Calu3 (cell line): Measurements from ENCODE around the gene H2AZ1. TPM values are rescaled to one million over a fixed set of nuclear protein-coding genes. Genes with fewer than 3 reads are reported as not detected.

ENCODE experiments used
- Bru-seq: library from RNA; stranded (reverse); fragments of 400-500 nt; gene quantifications from one replicate; lab custom pipeline; 2021; lab: Mats Ljungman, UMichigan
- BruChase-seq, 2 experiments: library from RNA; stranded (reverse); fragments of 400-500 nt; gene quantifications; one replicate each; lab custom pipeline; 2021; lab: Mats Ljungman, UMichigan
- BruUV-seq: library from RNA; stranded (reverse); fragments of 400-500 nt; replicated peaks from 2 replicates; lab custom pipeline; 2021; lab: Mats Ljungman, UMichigan
- CTCF ChIA-PET: fragments of 300-600 bp; sonication (Branson Sonifier 250); formaldehyde crosslinking; loops from one replicate; lab custom pipeline; 2022; ENCODE audit warnings: antibody characterized with exemption; lab: Charles Lee
- DNase-seq: peaks from one replicate; pipeline ENCODE4 v3.0.0; 2022
- H3K27ac Mint-ChIP-seq: one replicate; pipeline ENCODE4 v1.8.0; 2022; ENCODE audit warnings: mixed read lengths; ENCODE audit not compliant: unreplicated experiment
- H3K27me3 Mint-ChIP-seq: one replicate; pipeline ENCODE4 v1.8.0; 2022; ENCODE audit warnings: mixed read lengths; ENCODE audit not compliant: unreplicated experiment
- H3K36me3 Mint-ChIP-seq: one replicate; pipeline ENCODE4 v1.8.0; 2022; ENCODE audit warnings: mild to moderate bottlenecking, moderate library complexity, mixed read lengths; ENCODE audit not compliant: insufficient read depth, unreplicated experiment
- H3K4me1 Mint-ChIP-seq: one replicate; pipeline ENCODE4 v1.8.0; 2022; ENCODE audit warnings: mild to moderate bottlenecking, low read depth, mixed read lengths; ENCODE audit not compliant: unreplicated experiment
- H3K4me3 Mint-ChIP-seq: one replicate; pipeline ENCODE4 v1.8.0; 2022; ENCODE audit warnings: mild to moderate bottlenecking, low read depth, moderate library complexity, mixed read lengths; ENCODE audit not compliant: unreplicated experiment
- H3K9me3 Mint-ChIP-seq: one replicate; pipeline ENCODE4 v1.8.0; 2022; ENCODE audit warnings: low read depth, mixed read lengths; ENCODE audit not compliant: unreplicated experiment
- intact Hi-C: fragments of 100-400 bp; cut with micrococcal nuclease; formaldehyde crosslinking; loops from one replicate; pipeline ENCODE4 v1.10.0; 2022; ENCODE audit not compliant: unreplicated experiment
- long read RNA-seq: library from polyadenylated mRNA; stranded (forward); transcript quantifications from one replicate; pipeline ENCODE4 v2.0.0, GENCODE V29; 2022
- total RNA-seq: library from RNA; stranded (reverse); gene quantifications from 2 replicates; pipeline ENCODE4 v1.2.3, GENCODE V29; 2022
- TF ChIP-seq, protein P1 (sequence below): fragments of 200-600 bp; IDR thresholded peaks from one replicate; pipeline ENCODE4 v1.8.0; 2022; ENCODE audit warnings: antibody characterized with exemption; ENCODE audit not compliant: unreplicated experiment

H2AZ1 gene
- 351 and 380 TPM in 2 replicates for total RNA-seq
- percentile 97 among the genes with signal in this experiment for Bru-seq, nascent RNA
- percentile 100 among the genes with signal in this experiment for BruChase-seq, experiment 1, labeled RNA remaining after a 6-hour chase
- BruChase-seq, experiment 2, labeled RNA remaining after a 2-hour chase: percentile 100 among the genes with signal in this experiment
- long read RNA-seq, transcript H2AFZ-201 (5 exons, 979 nt): major isoform, 886 of 952 reads
- long read RNA-seq, transcript H2AFZ-203 (4 exons, 1,254 nt): minor isoform, 7 of 952 reads
- long read RNA-seq, partial matches to known transcripts: 11 of 952 reads
- long read RNA-seq, other reads (novel, unspliced or antisense): 43 of 952 reads

DNA sequence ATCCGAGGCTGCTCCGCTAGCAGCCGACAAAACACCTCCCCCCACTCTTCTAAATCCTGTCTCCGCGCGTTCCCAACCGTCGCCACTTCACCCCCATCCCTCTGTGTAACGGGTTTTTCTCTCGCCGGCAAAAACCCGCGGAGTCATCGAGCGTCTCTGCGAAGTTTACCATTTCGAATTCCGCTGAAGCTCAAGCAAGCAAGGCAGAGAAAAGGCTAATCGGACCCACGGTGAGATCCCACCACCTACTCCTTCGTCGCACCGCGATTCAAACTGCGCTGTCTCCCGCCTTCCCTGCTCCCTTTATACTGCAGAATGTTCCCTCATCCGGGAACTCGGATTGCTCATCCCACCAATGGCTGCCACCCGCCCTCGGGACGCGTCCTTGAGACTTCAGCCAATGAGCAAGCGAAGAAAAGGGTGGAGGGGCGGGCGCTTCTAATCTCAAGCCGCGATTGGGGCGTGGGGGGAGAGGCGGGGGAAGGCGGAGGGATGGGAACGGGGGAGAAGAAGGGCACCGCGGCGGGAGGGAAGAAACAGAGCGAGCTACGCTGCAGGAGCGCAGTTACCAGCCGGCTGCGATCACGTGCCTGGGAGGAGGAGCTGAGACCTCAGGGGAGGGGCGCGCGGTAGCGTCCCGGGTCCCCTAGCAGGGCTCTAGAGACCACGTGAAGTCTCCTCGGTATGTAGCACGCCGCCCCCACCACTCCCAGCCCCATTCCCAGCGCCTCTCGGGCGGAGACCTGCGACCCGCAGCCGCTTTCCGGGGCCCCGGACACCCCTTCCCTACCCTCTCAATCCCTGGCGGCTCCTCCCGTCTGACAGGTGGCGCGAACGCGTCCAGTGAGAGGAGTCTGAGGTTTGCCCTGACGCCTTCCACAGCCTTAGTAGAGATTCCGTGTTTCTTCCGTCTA lies at the start of gene H2AZ1:
TSS of gene H2AZ1 (minus strand) at position 277 of the 914 bp plus-strand sequence. CDS start at position 172, 105 bp downstream.
- CTCF ChIA-PET: interaction anchor here (0.7 to 0.9 kb wide), 2 partner anchors 10 to 27 kb away, joined by 3 to 7 read pairs; no protein-coding TSS in a partner anchor
- peaks cover 27% of the 10 kb centered on the region for H3K36me3 Mint-ChIP-seq
- TF ChIP-seq, protein P1, sequence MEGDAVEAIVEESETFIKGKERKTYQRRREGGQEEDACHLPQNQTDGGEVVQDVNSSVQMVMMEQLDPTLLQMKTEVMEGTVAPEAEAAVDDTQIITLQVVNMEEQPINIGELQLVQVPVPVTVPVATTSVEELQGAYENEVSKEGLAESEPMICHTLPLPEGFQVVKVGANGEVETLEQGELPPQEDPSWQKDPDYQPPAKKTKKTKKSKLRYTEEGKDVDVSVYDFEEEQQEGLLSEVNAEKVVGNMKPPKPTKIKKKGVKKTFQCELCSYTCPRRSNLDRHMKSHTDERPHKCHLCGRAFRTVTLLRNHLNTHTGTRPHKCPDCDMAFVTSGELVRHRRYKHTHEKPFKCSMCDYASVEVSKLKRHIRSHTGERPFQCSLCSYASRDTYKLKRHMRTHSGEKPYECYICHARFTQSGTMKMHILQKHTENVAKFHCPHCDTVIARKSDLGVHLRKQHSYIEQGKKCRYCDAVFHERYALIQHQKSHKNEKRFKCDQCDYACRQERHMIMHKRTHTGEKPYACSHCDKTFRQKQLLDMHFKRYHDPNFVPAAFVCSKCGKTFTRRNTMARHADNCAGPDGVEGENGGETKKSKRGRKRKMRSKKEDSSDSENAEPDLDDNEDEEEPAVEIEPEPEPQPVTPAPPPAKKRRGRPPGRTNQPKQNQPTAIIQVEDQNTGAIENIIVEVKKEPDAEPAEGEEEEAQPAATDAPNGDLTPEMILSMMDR: no peak
- H3K27ac Mint-ChIP-seq: no peak within 1 kb of the TSS
- H3K4me3 Mint-ChIP-seq: no peak within 1 kb of the TSS
- H3K27me3 Mint-ChIP-seq: no peaks in the 10 kb centered on the region
- intact Hi-C loops: loop anchor here (5.0 kb wide), 2 partner anchors 53 to 133 kb away; partner anchors contain the start of gene DAPP1
- no TSS peak for BruUV-seq
- no peaks in the 10 kb centered on the region for H3K9me3 Mint-ChIP-seq
- DNase-seq: peak; percentile 93
- no peaks in the 10 kb centered on the region for H3K4me1 Mint-ChIP-seq

DNA sequence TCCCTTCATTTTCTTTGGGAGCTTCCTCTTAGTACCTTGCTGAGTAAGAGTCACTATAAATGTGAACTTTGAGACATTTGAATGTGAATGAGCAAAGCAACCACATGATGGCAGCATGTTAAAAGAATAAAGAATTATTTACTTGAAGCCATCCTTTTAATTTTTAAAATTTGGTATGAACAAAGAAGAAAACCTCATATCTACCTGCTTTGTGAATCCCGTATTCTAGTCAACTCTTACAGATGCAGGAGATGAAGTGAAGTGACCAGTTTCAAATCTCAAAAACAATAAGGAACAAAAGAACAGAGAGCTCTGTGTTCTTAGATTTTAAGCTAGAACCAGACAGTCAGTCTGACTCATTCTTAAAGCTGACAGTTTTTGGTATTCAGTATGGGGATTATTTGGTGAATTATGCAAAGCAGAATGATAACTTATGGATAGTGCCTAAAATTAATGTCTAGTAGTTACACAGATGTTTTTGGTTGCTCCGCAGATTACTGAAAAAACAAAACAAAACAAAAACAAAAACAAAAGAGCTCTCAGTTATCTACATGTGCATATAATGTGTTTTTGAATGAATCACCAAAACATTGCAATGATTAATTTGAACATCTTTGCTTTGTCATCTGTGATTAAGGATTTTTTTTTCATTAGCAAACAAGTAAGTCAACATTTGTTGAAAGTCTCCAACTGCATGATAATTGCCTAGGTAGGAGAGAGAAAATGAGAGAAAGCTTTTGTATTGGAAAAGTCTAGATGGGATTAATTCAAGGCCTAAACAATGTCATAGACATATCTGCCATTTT lies 48.2 kb upstream of the H2AZ1 start:
- H3K27ac Mint-ChIP-seq: peak overlapping the region; percentile 36
- no peak for DNase-seq
- H3K4me1 Mint-ChIP-seq: peaks cover 15% of the 10 kb centered on the region

DNA sequence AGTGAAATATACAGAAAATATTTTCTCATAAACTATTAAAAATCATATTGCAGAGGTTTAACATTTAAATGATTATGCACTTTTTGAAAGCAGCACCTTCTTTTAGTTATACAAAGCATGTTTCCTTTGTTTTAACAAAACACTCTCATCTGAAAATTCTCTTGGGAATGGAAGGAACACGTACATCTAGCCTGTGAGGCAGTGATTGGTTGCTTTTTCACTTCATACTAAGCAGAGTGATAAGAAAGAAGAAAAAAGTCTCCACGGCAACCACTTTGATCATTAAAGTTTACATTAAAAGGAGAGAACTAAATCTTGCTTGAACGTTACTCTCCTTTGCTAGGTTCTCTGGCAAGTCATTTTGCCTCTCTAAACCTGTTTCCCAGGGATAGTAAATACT lies 41.7 kb upstream of the H2AZ1 start:
- intact Hi-C loops: loop anchor here (10.0 kb wide), 1 partner anchor 853 kb away; no protein-coding TSS in a partner anchor
- Mint-ChIP-seq H3K9me3 (no peaks in the 10 kb centered on the region), H3K4me3 (no peak overlapping the region), H3K4me1 (no peaks in the 10 kb centered on the region), H3K27me3 (no peaks in the 10 kb centered on the region), H3K36me3 (no peaks in the 10 kb centered on the region), H3K27ac (no peak overlapping the region)
- no TSS peak for BruUV-seq
- CTCF ChIA-PET: no interaction called here
- no peak for DNase-seq
- TF ChIP-seq, protein P1: no peak

More for the DNA sequence above, 48.2 kb upstream of the H2AZ1 start:
- H3K36me3 Mint-ChIP-seq: no peaks in the 10 kb centered on the region
- no peaks in the 10 kb centered on the region for H3K27me3 Mint-ChIP-seq
- TF ChIP-seq, protein P1: no peak
- BruUV-seq: no TSS peak
- no peaks in the 10 kb centered on the region for H3K9me3 Mint-ChIP-seq
- no peak overlapping the region for H3K4me3 Mint-ChIP-seq
- intact Hi-C loops: loop anchor here (1.0 to 10.0 kb wide), 2 partner anchors 65 to 847 kb away; no protein-coding TSS in a partner anchor
- CTCF ChIA-PET: interaction anchor here (0.8 to 2.0 kb wide), 14 partner anchors 20 to 740 kb away, joined by 3 to 11 read pairs (median 6); no protein-coding TSS in a partner anchor
